Measurements from ENCODE around the gene FSIP1. TPM values are rescaled to one million over a fixed set of nuclear protein-coding genes. Genes with fewer than 3 reads are reported as not detected.
A peak's percentile ranks its signal among the peaks of the same experiment; 100 is the strongest.

The FSIP1 gene
- total and polyA plus RNA-seq, 9 of the 15 experiments (the other 6 are each of a cell fraction or from before 2014, with no cell fraction given) = 0.07 to 0.51 (median 0.29) TPM

DNA sequence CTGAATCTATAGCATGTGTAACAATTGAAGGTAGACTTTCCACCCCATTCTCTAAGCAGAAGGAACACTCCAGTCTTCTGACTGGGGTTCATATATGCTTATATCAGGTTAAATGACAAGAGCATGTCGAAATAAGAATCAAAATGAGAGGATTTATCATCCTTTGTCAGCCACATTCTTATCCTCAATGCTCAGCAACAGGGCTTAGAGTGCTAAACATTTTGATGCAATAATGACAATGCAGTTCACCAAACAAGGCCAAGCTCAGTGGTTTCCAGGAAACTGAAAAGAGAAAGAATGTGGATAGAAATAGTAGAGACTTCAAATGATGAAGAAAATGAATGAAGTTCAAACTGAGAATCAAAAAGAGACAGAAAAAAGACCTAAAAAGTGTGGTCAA is 78.0 kb downstream of the FSIP1 start (continued):
- TF ChIP-seq, protein P1, sequence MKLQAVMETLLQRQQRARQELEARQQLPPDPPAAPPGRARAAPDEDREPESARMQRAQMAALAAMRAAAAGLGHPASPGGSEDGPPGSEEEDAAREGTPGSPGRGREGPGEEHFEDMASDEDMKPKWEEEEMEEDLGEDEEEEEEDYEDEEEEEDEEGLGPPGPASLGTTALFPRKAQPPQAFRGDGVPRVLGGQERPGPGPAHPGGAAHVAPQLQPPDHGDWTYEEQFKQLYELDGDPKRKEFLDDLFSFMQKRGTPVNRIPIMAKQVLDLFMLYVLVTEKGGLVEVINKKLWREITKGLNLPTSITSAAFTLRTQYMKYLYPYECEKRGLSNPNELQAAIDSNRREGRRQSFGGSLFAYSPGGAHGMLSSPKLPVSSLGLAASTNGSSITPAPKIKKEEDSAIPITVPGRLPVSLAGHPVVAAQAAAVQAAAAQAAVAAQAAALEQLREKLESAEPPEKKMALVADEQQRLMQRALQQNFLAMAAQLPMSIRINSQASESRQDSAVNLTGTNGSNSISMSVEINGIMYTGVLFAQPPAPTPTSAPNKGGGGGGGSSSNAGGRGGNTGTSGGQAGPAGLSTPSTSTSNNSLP (IDR thresholded peaks at IDR 0.05; ENCODE audit: borderline replicate concordance, low read depth, low read length) = peak; percentile 95; the same call in 1 of the 2 replicates
- TF ChIP-seq, protein P2, sequence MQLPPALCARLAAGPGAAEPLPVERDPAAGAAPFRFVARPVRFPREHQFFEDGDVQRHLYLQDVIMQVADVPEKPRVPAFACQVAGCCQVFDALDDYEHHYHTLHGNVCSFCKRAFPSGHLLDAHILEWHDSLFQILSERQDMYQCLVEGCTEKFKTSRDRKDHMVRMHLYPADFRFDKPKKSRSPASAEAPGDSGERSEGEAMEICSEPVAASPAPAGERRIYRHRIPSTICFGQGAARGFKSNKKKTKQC (CRISPR knock-in tag; IDR thresholded peaks at IDR 0.05) = no peak
- peak; percentile 71 for TF ChIP-seq JUND (IDR thresholded peaks at IDR 0.05; ENCODE audit: borderline replicate concordance, low read depth, low read length)
- peak; percentile 43; the same call in 1 of the 3 replicates for TF ChIP-seq JUND (tag; IDR thresholded peaks at IDR 0.05; ENCODE audit: borderline replicate concordance, low read depth, low read length)
- peak; percentile 56; the same call in 1 of the 2 replicates for TF ChIP-seq FOXM1 (IDR thresholded peaks at IDR 0.05; ENCODE audit: low read depth)
- TF ChIP-seq FOXM1 (CRISPR knock-in tag; IDR thresholded peaks at IDR 0.05; ENCODE audit: low read depth) = no peak
- no peak for TF ChIP-seq PRPF4 (IDR thresholded peaks at IDR 0.05; ENCODE audit: insufficient read depth, low read depth, low read length, poor library complexity, severe bottlenecking)
- TF ChIP-seq MTA2 (IDR thresholded peaks at IDR 0.05; ENCODE audit: low read depth) = peak; percentile 47
- peak; percentile 96 for TF ChIP-seq MEIS2 (IDR thresholded peaks at IDR 0.05; ENCODE audit: partially characterized antibody)
- TF ChIP-seq TRIM24 (IDR thresholded peaks at IDR 0.05) = peak; percentile 57 to 80; a peak in 2 of 4 replicates
- peak; percentile 90 for TF ChIP-seq TCF3 (CRISPR knock-in tag; IDR thresholded peaks at IDR 0.05)
- TF ChIP-seq TCFL5 (CRISPR knock-in tag; conservative IDR thresholded peaks at IDR 0.05) = no peak
- TF ChIP-seq, protein P3, sequence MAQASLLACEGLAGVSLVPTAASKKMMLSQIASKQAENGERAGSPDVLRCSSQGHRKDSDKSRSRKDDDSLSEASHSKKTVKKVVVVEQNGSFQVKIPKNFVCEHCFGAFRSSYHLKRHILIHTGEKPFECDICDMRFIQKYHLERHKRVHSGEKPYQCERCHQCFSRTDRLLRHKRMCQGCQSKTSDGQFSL (CRISPR knock-in tag; IDR thresholded peaks at IDR 0.05) = no peak
- TF ChIP-seq, protein P3 (tag; IDR thresholded peaks at IDR 0.05) = no peak
- TF ChIP-seq GABPB2 (CRISPR knock-in tag; conservative IDR thresholded peaks at IDR 0.05) = no peak
- peak; percentile 37 for TF ChIP-seq NEUROD1 (IDR thresholded peaks at IDR 0.05; ENCODE audit: borderline replicate concordance, low read depth, low read length, partially characterized antibody)
- TF ChIP-seq HDAC6 (IDR thresholded peaks at IDR 0.05; ENCODE audit: low read depth, low read length) = no peak
- TF ChIP-seq HDGF (IDR thresholded peaks at IDR 0.05) = no peak
- peak; percentile 80 for TF ChIP-seq NCOR1 (IDR thresholded peaks at IDR 0.05)
- TF ChIP-seq, protein P4, sequence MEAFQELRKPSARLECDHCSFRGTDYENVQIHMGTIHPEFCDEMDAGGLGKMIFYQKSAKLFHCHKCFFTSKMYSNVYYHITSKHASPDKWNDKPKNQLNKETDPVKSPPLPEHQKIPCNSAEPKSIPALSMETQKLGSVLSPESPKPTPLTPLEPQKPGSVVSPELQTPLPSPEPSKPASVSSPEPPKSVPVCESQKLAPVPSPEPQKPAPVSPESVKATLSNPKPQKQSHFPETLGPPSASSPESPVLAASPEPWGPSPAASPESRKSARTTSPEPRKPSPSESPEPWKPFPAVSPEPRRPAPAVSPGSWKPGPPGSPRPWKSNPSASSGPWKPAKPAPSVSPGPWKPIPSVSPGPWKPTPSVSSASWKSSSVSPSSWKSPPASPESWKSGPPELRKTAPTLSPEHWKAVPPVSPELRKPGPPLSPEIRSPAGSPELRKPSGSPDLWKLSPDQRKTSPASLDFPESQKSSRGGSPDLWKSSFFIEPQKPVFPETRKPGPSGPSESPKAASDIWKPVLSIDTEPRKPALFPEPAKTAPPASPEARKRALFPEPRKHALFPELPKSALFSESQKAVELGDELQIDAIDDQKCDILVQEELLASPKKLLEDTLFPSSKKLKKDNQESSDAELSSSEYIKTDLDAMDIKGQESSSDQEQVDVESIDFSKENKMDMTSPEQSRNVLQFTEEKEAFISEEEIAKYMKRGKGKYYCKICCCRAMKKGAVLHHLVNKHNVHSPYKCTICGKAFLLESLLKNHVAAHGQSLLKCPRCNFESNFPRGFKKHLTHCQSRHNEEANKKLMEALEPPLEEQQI (IDR thresholded peaks at IDR 0.05) = peak; percentile 67; the same call in 1 of the 2 replicates
- no peak for TF ChIP-seq NR1H2 (CRISPR knock-in tag; IDR thresholded peaks at IDR 0.05)
- peak; percentile 77 for TF ChIP-seq TAL1 (IDR thresholded peaks at IDR 0.05)
- 0 out of 2 replicates have a peak, but pooled peaks have one; percentile 42 for TF ChIP-seq PML (IDR thresholded peaks at IDR 0.05; ENCODE audit: low read length)
- TF ChIP-seq SRSF7 (optimal IDR thresholded peaks at IDR 0.05; ENCODE audit: low read depth, low read length) = no peak
- no peak for TF ChIP-seq IRF2 (CRISPR knock-in tag; IDR thresholded peaks at IDR 0.05)

Measured in K562 (cell line).